KG1 (cell line): ENCODE data around the gene MSH6.
A peak's percentile ranks its signal among the peaks of the same experiment; 100 is the strongest.

Experiments used
- DNase-seq: peaks from one replicate; lab custom pipeline; 2025; lab: John Stamatoyannopoulos, UW

MSH6 gene

GRCh38 chr2:47782671-47783485 is at the start of gene MSH6:
MSH6 (plus strand) TSS chr2:47783145; CDS start chr2:47783234, 89 bp downstream.
- peak; percentile 92 for DNase-seq

- no peak for DNase-seq
These were observed 47.6 kb upstream of the MSH6 start for GRCh38 chr2:47735136-47735869.

DNA sequence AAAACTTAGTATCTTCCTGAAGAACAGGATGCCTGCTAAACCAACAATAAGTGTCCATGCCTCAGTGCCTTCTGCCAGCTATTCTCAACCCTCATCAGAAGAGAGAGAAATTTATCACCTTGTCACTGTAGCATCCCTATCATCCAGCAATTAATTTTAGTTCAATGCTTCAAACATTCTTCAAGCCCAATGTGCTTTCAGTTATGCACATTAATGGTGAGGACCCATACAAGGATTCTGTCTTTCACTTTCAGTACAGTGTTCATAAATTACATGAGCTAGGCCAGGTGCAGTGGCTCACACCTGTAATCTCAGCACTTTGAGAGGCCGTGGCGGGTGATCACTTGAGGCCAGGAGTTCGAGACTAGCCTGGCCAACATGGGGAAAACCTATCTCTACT is 47.0 kb upstream of the MSH6 start:
- DNase-seq = no peak

DNA sequence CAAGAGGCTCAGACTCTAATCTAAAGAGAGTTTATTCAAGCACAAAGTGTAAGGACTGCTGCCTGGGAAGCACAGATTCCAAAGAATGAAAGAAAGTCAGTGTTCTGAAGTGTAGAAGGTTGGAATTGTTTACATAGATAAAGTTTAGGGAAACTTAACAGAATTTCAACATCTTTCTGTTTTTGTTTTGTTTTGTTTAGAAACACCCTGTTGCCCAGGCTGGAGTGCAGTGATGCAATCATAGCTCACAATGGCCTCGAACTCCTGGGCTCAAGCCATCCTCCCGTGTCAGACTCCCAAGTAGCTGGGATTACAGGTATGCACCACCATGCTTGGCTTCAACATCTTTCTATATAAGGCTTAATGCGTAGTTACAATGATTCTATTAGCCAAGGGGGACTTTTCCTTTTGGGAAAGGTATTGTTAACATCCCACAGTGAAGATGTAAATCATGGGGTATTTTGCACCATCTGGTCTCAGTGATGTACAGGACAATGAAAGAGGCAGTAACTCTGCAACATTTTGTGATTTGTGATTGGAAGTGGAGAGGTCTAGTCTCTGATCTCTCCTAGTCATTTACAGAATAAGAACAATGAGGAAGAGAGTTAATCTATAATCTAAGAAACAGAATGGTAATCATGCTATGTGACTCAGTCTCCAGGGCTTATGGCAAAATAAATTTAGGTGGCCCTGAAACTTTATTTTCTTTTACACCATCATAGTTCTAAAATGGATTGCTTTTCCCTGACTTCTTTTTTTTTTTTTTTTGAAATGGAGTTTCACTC is 45.6 kb upstream of the MSH6 start:
- no peak for DNase-seq

GRCh38 chr2:47738331-47738730 is 44.6 kb upstream of the MSH6 start:
- DNase-seq = no peak

- DNase-seq = no peak
These were observed 41.8 kb upstream of the MSH6 start for GRCh38 chr2:47741101-47741500.

GRCh38 chr2:47741637-47742036 is 41.3 kb upstream of the MSH6 start:
- DNase-seq = no peak

- DNase-seq = no peak
These were observed 38.9 kb upstream of the MSH6 start for GRCh38 chr2:47744074-47744473.

- no peak for DNase-seq
These were observed 35.1 kb upstream of the MSH6 start for GRCh38 chr2:47747878-47748277.

GRCh38 chr2:47751856-47752414 is 31.0 kb upstream of the MSH6 start:
- DNase-seq = no peak

DNA sequence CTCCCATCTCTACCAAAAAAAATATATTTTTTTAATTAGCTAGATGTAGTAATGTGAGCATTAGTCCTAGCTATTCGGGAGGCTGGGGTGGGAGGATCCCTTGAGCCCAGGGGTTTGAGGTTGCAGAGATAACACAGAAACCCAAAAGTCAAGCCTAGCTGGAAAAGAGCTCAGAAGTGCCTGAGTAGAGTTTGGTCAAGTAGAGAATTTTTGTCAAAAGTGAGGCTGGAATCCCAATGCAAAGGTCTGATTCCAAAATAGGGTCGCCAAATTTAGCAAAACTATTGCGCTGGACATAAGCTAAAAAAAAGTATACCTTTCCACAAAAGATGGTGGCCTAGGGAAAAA is 15.5 kb upstream of the MSH6 start:
- no peak for DNase-seq

- DNase-seq = no peak
These were observed 14.9 kb upstream of the MSH6 start for GRCh38 chr2:47767880-47768609.

- no peak for DNase-seq
These were observed 13.6 kb upstream of the MSH6 start for GRCh38 chr2:47769318-47769717.

DNA sequence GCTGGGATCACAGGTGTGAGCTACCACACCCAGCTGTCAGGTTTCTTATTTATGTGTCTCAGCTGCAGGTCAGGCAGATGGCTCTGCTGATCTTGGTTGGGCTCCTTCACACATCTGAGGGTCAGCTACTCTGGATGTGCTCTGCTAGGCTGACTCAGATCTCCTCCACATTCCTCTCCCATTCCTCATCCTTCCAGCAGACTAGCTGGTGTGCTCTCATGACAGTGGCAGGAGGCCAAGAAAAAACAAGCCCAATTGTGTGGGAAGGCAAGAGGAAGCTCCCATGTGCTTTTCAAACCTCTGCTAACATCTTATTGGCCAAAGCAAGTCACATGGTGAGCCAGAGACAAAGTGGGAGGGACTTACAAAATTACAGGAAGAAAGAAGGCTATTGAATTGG is 11.7 kb upstream of the MSH6 start:
- no peak for DNase-seq

DNA sequence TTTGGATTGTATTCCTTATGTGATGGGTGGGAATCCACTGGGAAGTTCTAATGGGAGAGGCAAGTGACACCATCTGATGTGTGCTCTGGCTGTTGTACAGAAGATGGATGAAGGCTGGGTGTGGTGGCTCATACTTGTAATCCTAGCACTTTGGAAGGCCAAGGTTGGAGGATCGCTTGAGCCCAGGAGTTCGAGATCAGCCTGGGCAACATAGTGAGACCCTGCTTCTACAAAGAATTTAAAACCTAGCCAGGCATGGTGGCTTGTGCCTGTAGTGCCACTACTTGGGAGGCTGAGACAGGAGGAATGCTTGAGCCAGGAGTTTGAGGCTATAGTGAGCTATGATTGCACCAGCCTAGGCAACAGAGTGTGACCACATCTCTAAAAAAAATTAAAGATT is 10.6 kb upstream of the MSH6 start:
- DNase-seq = no peak

DNA sequence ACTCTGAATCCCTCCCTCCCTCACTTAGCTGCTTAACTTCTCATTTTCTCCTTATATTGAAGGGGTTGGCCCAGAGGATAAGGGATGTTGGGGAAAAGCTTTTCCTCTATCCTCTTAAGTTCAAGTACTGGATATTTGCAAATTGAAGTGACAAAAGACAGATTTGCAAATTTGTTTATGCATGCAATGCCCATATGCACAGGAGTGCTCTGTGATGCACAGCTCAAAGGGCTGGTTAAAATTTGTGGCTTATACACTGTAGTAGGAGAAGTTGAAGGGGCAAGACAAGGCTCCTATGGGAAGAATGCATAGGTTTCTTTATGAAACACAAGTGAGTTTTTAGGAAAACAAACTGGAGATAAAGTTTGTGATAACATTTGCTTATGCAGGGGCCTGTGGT is 8.4 kb upstream of the MSH6 start:
- DNase-seq = no peak

DNA sequence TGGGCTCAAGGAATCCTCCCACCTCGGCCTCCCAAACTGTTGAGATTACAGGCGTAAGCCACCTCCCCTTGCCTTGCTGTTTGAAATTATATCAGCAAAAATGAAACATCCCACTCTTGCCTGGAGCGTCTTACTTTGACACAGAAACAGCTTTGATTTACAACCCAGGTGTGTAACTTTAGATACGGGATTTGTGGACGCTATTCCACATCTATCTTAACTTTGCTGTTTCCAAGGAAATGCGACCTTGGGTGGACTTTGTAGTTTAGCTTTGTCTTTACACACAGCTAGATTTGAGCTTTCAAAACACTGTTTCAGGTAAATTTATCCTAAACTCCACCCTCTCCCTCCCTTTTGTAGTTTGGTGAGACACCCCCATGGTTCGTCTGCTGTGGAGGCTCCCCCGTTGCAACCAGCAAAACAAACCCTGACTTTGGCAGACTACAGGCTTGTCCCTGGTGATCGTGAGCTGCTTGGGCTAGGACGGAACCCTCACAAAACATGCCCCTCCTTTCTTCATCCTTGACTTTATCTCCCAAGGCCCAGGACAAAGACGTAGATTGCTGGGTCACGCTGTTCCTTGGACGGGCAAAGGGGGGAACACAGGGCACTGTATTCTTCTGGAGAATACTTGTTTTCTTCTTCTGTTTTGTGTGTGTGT is 5.5 kb upstream of the MSH6 start:
- no peak for DNase-seq

DNA sequence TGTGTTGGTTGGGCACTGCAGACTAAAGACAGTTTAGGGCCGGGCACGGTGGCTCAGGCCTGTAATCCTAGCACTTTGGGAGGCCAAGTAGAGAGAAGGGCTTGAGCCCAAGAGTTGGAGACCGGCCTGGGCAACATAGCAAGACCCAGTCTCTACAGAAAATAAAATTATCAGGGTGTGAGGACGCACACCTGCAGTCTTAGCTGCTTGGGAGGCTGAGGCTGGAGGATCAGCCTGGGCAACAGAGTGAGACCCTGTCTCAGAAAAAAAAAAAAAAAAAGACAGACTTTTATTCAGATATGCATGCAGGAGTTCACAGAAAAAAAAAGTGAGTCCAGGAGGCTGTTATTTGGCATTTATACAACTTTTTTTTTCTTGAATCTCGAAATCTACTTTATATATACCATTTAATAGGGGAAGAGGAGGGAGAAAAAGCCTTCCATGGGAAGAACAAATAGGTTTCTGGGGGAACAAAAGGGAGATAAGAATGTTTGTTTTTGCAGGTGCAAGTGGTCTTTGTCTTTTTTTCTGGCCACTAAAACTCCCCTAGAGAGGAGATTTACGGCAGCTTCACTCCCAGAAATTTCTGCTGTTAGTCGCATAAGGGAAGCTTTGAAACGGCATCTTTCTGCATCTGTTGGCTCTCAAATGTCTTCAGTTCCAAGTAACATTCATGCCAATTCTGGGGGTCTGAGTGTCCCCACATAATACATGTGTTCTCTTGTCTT is 4.1 kb upstream of the MSH6 start:
- DNase-seq = no peak

DNA sequence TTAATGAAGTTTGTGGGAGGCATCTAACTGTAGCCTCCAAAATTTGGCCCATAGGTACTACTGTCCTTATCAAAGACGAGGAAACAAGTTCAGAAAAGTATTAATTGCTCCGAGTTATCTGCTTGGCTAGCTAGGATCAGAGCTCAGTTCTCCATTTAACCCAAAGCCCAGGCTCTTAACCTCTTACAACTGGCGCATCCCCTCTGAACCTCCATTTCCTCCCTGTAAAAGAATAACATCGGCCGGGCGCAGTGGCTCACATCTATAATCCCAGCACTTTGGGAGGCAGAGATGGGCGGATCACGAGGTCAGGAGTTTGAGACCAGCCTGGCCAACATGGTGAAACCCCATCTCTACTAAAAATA is 3.5 kb upstream of the MSH6 start:
- DNase-seq = no peak

DNA sequence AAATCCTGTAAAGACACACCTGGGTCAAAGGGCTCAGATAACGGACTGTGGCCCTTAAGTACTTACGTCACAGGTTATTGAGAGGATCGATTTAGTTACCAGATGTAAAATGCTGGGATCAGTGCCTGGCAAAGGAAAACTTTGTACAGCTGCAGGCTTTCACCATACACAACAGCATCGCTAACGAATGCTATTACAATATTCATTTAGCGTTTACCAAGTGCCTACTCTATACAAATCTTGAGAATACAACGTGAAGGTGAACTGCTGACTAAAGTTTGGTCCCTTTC is 619 bp upstream of the MSH6 start:
- DNase-seq = no peak
